AG09319 (cell line): Measurements from ENCODE around the gene MAPRE2.
"Not testable (repeated sequence)": the region's sequence is repeated elsewhere in the genome, so short reads cannot be mapped to it uniquely, and the experiment has no call there.

Source experiments
- DNase-seq: peaks from one replicate; pipeline ENCODE4 v3.0.0-alpha.2; 2010; ENCODE audit warnings: low read depth; ENCODE audit errors: extremely low read depth
- CTCF ChIP-seq: IDR thresholded peaks from 2 replicates; pipeline ENCODE4 v1.5.1; 2011; ENCODE audit warnings: low read depth, mild to moderate bottlenecking, inconsistent platforms, low read length, moderate library complexity

MAPRE2 gene

GRCh38 chr18:35139517-35139916 is 98.3 kb downstream of the MAPRE2 start:
- DNase-seq: no peak
- no peak for TF ChIP-seq CTCF

- no peak for DNase-seq
- TF ChIP-seq CTCF: no peak
Observed at GRCh38 chr18:35141077-35141476, 99.9 kb downstream of the MAPRE2 start.

- TF ChIP-seq CTCF: no peak
- no peak for DNase-seq
Observed at GRCh38 chr18:35141567-35142274, 100.5 kb downstream of the MAPRE2 start.

GRCh38 chr18:35142275-35142615 is 101.0 kb downstream of the MAPRE2 start:
- no peak for DNase-seq

GRCh38 chr18:35143622-35144596 is 102.7 kb downstream of the MAPRE2 start:
- DNase-seq: peak; percentile 22
- TF ChIP-seq CTCF: peak; percentile 83

More at GRCh38 chr18:35142275-35142615, 101.0 kb downstream of the MAPRE2 start:
- TF ChIP-seq CTCF: no peak

- TF ChIP-seq CTCF: no peak
- DNase-seq: no peak
Observed at GRCh38 chr18:35144698-35145097, 103.5 kb downstream of the MAPRE2 start.

GRCh38 chr18:35150195-35150594 is 109.0 kb downstream of the MAPRE2 start:
- not testable (repeated sequence) for DNase-seq
